Psoas muscle (tissue), 8 donors: ENCODE results near the gene TFF1. TPM values are rescaled to one million over a fixed set of nuclear protein-coding genes. Genes with fewer than 3 reads are reported as not detected.

Experiments
- ATAC-seq, 4 donors: fragments of 200-7000 bp; cut with Tn5 transposase; one replicate each; pipeline ENCODE4 v1.9.1; 2020; ENCODE audit warnings: moderate library complexity in 3 of 4, mild to moderate bottlenecking in 2 of 4
- DNase-seq, 2 donors: peaks; one replicate each; pipeline ENCODE4 v3.0.0-alpha.2; 2020
- H3K27ac ChIP-seq: fragments of 200-600 bp; one replicate; pipeline ENCODE4 v1.8.0; 2022
- H3K27me3 ChIP-seq, 3 donors: fragments of 200-600 bp in 1 of 3; one replicate each; pipeline versions ENCODE4 v1.6.1 to v1.8.0; 2013 to 2022; ENCODE audit warnings: low read length in 2 of 3, mild to moderate bottlenecking in 2 of 3, moderate library complexity in 1 of 3; ENCODE audit not compliant: insufficient read depth in 3 of 3
- H3K36me3 ChIP-seq, 2 donors: fragments of 200-600 bp in 1 of 2; one replicate each; pipeline versions ENCODE4 v1.6.1 to v1.8.0; 2013 to 2022; ENCODE audit warnings: low read depth in 1 of 2, mild to moderate bottlenecking in 1 of 2, moderate library complexity in 1 of 2; ENCODE audit not compliant: insufficient read depth in 1 of 2
- H3K4me1 ChIP-seq: fragments of 200-600 bp; one replicate; pipeline ENCODE4 v1.8.0; 2022
- H3K4me3 ChIP-seq: fragments of 200-600 bp; one replicate; pipeline ENCODE4 v1.8.0; 2022; ENCODE audit warnings: mild to moderate bottlenecking
- H3K9me3 ChIP-seq: fragments of 200-600 bp; one replicate; pipeline ENCODE4 v1.8.0; 2022
- WGBS, 3 donors: extraction: QIAGEN DNeasy Blood & Tissue Kit; methylation state at CpG; one replicate each; pipeline versions ENCODE4 v1.1.6 to v1.1.7; 2013; 5-methylcytosine and 5-hydroxymethylcytosine counted together
- intact Hi-C, 2 donors: fragments of 100-400 bp; cut with DNase I; formaldehyde crosslinking; loops; one replicate each; pipeline versions ENCODE4 v1.11.0 to v1.14.2; 2022
- polyA plus RNA-seq, 3 donors: library from polyadenylated mRNA; stranded (reverse); fragments of 200-250 nt; gene quantifications; one replicate each; pipeline ENCODE4 v1.2.3, GENCODE V29; 2013
- total RNA-seq, 4 donors: library from RNA; stranded (reverse); fragmentation: NEBNext Ultra II Directional in 2 of 4; extraction: Animal tissue kit (Norgen Biotek cat#: 25700) in 2 of 4; gene quantifications; one replicate each; pipeline versions ENCODE4 v1.2.1 to v1.2.4, GENCODE V29; 2021 to 2023
- TF ChIP-seq, protein P1 (sequence below): fragments of 200-600 bp; IDR thresholded peaks from one replicate; pipeline ENCODE4 v1.8.0; 2022; ENCODE audit warnings: antibody characterized with exemption
- donor health status: healthy with polysubstance abuse.
- donor health status: DM: no; HTN: no; CAD: no; lungs with moderate emphysema.
- donor health status: Bipolar disorder and iron deficiency.
- donor health status: healthy.
- donor health status: DM: yes; HTN: yes; CAD: no.
- donor health status: DM: no; HTN: no; CAD: no.
- donor health status: DM: no; HTN: no; CAD: no.
- donor health status: DM: yes; HTN: yes; CAD: no.

TFF1 gene
- total and polyA plus RNA-seq, 7 donors, result 0.16 TPM; not detected in 6

DNA sequence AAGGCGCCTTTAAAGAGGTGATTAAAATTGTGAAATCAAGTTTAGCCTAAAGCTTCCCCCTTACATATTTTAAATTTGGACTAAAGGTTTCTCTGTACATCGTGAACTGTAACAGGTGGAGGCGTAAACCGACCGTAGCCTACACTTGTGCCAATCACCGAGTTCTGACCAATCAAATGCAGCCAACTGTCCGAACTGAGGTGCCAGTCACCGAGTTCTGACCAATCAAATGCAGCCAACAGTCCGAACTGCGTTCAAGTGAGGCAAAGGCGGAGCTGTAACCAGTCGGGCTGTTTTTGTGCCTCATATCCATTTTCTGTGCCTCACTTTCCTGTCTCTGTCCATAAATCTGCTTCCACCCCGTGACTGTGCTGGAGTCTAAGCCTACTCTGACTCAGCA is 7.4 kb downstream of the TFF1 start:
- Histone ChIP-seq H3K9me3 (peaks cover 4% of the 10 kb centered on the region), H3K4me3 (no peak overlapping the region), H3K36me3 (no peaks in the 10 kb centered on the region), H3K4me1 (no peaks in the 10 kb centered on the region), H3K27ac (no peak overlapping the region), H3K27me3 (peaks cover 0 to 16% (median 12%) of the 10 kb centered on the region in 3 donors)
- intact Hi-C loops, result no loop called here
- TF ChIP-seq, protein P1, sequence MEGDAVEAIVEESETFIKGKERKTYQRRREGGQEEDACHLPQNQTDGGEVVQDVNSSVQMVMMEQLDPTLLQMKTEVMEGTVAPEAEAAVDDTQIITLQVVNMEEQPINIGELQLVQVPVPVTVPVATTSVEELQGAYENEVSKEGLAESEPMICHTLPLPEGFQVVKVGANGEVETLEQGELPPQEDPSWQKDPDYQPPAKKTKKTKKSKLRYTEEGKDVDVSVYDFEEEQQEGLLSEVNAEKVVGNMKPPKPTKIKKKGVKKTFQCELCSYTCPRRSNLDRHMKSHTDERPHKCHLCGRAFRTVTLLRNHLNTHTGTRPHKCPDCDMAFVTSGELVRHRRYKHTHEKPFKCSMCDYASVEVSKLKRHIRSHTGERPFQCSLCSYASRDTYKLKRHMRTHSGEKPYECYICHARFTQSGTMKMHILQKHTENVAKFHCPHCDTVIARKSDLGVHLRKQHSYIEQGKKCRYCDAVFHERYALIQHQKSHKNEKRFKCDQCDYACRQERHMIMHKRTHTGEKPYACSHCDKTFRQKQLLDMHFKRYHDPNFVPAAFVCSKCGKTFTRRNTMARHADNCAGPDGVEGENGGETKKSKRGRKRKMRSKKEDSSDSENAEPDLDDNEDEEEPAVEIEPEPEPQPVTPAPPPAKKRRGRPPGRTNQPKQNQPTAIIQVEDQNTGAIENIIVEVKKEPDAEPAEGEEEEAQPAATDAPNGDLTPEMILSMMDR, result no peak
- ATAC-seq, result no peak
- no peak for DNase-seq
- 76 to 81% (median 79%) methylated on average over 13 of the region's 13 CpGs for WGBS, 3 donors

DNA sequence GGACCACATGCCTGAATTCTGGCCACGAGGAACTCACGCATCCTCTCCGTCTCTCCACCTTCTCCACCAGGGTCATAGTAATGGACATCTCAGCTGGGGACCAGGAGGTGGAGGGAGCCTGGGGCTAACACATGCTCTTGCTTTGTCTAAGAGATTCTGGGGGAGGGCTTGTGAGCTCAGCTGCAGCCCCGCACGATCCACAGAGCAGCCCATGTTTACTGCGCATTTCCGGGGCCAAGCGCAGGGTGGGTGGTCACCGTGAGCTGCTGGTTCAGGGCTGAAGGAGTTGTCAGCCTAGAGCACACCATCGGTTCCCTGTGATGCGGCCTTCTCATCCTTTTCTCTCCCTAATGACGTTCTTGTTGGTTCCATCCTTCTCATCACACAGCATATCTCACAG is 8.1 kb downstream of the TFF1 start:
- ATAC-seq, result no peak
- H3K36me3 ChIP-seq, result no peaks in the 10 kb centered on the region
- TF ChIP-seq, protein P1, result no peak
- intact Hi-C loops, result no loop called here
- H3K27ac ChIP-seq, result no peak overlapping the region
- H3K4me3 ChIP-seq, result no peak overlapping the region
- DNase-seq, result no peak
- 89 to 93% (median 90%) methylated on average over 12 of the region's 12 CpGs for WGBS, 3 donors
- no peaks in the 10 kb centered on the region for H3K4me1 ChIP-seq
- H3K27me3 ChIP-seq, result peaks cover 0 to 15% (median 12%) of the 10 kb centered on the region in 3 donors
- peaks cover 4% of the 10 kb centered on the region for H3K9me3 ChIP-seq

DNA sequence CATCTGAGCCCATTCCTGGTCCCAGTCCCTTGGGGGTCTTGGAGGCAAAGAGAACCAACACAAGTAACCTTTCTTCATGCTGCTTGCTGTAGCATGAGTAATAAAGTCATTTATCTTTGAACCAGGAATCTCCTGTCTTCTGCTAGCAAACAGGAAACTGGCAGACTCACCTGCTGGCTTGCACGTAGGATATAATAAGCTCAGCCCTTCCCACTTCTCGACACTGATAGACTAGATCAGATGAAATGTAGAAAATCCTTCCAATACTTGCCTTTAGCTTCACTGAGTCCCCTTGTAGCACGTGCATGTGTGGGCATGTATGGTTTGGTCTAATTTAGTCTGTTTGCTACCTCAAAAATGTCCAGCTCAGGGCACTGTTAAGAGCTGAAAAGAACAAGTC is 9.0 kb downstream of the TFF1 start:
- TF ChIP-seq, protein P1, result no peak
- Histone ChIP-seq H3K4me1 (no peaks in the 10 kb centered on the region), H3K9me3 (peaks cover 4% of the 10 kb centered on the region), H3K27me3 (peaks cover 0 to 12% (median 10%) of the 10 kb centered on the region in 3 donors), H3K4me3 (no peak overlapping the region), H3K27ac (no peak overlapping the region), H3K36me3 (no peaks in the 10 kb centered on the region)
- no peak for DNase-seq
- ATAC-seq, result no peak
- intact Hi-C loops, result no loop called here
- 65 to 77% (median 71%) methylated on average over 3 of the region's 3 CpGs for WGBS, 3 donors

DNA sequence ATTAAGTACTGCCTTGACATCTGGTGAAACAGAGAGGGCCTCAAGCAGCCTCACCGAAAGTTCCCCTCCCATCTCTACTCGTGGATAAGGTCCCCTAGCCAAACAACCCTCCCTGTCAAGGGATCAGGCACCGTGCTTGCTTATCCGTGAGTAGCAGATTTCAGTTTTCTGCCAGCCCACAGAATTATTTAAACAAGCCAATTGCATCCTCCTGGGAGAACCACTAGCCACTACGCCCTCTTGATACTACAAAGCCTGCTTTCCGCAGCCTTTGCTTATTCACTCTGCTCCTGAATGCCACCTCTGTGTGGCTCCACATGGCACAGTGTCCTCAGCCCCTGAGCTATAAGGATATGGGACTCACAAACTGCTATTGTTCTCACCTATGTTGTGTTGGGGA is 9.7 kb downstream of the TFF1 start:
- intact Hi-C loops, result no loop called here
- WGBS, 3 donors, result 43 to 63% (median 43%) methylated on average over 6 of the region's 6 CpGs
- ATAC-seq (no peak), DNase-seq (no peak)
- no peaks in the 10 kb centered on the region for H3K36me3 ChIP-seq
- H3K27me3 ChIP-seq, result peaks cover 0 to 12% (median 10%) of the 10 kb centered on the region in 3 donors
- no peak overlapping the region for H3K27ac ChIP-seq
- no peak overlapping the region for H3K4me3 ChIP-seq
- H3K4me1 ChIP-seq, result no peaks in the 10 kb centered on the region
- TF ChIP-seq, protein P1, result no peak
- peaks cover 4% of the 10 kb centered on the region for H3K9me3 ChIP-seq

DNA sequence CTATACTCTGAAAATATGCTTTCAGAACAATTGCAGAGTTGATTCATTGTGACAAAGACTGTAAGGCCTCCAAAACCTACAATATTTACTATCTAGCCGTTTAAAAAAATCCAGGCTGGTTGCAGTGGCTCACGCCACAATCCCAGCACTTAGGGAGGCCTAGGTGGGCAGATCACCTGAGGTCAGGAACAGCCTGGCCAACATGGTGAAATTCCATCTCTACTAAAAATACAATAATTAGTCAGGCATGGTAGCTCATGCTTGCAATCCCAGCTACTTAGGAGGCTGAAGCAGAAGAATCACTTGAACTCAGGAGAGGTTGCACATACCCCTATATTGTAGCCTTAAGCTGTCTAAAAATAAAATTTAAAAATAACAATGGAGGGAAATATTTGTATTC is 10.3 kb downstream of the TFF1 start:
- no peaks in the 10 kb centered on the region for H3K36me3 ChIP-seq
- no peak for DNase-seq
- no peak overlapping the region for H3K27ac ChIP-seq
- TF ChIP-seq, protein P1, result no peak
- peaks cover 0 to 10% (median 10%) of the 10 kb centered on the region in 3 donors for H3K27me3 ChIP-seq
- no peak overlapping the region for H3K4me3 ChIP-seq
- no peak for ATAC-seq
- intact Hi-C loops, result no loop called here
- 91 to 94% (median 94%) methylated on average over 2 of the region's 2 CpGs for WGBS, 3 donors
- H3K4me1 ChIP-seq, result no peaks in the 10 kb centered on the region
- peaks cover 4% of the 10 kb centered on the region for H3K9me3 ChIP-seq
